ENCODE measurements around the gene DOCK9. TPM values are rescaled to one million over a fixed set of nuclear protein-coding genes. Genes with fewer than 3 reads are reported as not detected.

The DOCK9 gene
- polyA plus RNA-seq, 1 of the 3 experiments (the other 2 are of a cell fraction) = 16.6 TPM

DNA sequence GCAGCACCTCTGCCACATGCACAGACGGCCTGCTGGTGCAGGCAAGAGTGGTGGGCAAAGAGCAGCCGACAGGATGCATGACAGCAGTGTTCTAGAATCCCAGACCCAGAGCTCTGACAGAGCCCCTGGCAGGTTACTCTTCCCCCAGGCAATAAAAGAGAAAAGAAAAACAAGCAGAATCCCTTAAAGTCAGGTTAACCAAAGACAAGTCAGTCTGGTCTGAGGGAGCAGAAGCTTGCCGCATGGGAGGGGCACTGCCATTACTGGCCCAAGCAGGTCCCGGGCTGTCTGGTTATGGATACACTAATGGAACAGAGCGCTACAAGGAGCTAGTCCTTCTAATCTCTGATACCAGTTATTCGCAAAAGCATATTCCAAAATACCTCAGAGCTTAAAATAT lies 36.1 kb upstream of the DOCK9 start:
- DNase-seq = no peak
- Histone ChIP-seq H2AFZ (ENCODE audit: low read depth) (no peak overlapping the region), H3K4me1 (ENCODE audit: control insufficient read depth in 1 of 2, insufficient read depth in 2 of 2, low read depth in 1 of 2, low read length in 1 of 2) (peaks cover 0 to 6% of the 10 kb centered on the region in 2 experiments; a peak in 2 of 4 replicates), H3K4me2 (no peak overlapping the region), H3K27me3 (ENCODE audit: insufficient read depth) (no peaks in the 10 kb centered on the region), H4K20me1 (ENCODE audit: insufficient read depth) (no peaks in the 10 kb centered on the region), H3K9ac (no peak overlapping the region), H3K9me2 (no peaks in the 10 kb centered on the region), H3K36me3 (replicated peaks in 1 of 2; ENCODE audit: control insufficient read depth in 1 of 2, insufficient read depth in 2 of 2, low read length in 1 of 2) (no peaks in the 10 kb centered on the region), H3K79me2 (ENCODE audit: insufficient read depth) (no peaks in the 10 kb centered on the region), H3K27ac (ENCODE audit: low read depth in 2 of 2, low read length in 1 of 2) (no peak overlapping the region), H3K9me3 (no peaks in the 10 kb centered on the region), H3F3A (replicated peaks; ENCODE audit: insufficient read depth) (peaks cover 10% of the 10 kb centered on the region), H3K4me3 (ENCODE audit: low read depth in 2 of 2, low read length in 1 of 2) (no peak overlapping the region)
- ChIA-PET CTCF (no interaction called here), POLR2A (no interaction called here)
- WGBS (ENCODE audit: low lambda C conversion rate) = 86% methylated on average over 6 of the region's 6 CpGs
- TF ChIP-seq TAF1 (IDR thresholded peaks at IDR 0.05; ENCODE audit: borderline replicate concordance, low read depth, low read length) = no peak
- TF ChIP-seq, protein P1, sequence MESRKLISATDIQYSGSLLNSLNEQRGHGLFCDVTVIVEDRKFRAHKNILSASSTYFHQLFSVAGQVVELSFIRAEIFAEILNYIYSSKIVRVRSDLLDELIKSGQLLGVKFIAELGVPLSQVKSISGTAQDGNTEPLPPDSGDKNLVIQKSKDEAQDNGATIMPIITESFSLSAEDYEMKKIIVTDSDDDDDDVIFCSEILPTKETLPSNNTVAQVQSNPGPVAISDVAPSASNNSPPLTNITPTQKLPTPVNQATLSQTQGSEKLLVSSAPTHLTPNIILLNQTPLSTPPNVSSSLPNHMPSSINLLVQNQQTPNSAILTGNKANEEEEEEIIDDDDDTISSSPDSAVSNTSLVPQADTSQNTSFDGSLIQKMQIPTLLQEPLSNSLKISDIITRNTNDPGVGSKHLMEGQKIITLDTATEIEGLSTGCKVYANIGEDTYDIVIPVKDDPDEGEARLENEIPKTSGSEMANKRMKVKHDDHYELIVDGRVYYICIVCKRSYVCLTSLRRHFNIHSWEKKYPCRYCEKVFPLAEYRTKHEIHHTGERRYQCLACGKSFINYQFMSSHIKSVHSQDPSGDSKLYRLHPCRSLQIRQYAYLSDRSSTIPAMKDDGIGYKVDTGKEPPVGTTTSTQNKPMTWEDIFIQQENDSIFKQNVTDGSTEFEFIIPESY (IDR thresholded peaks at IDR 0.05; ENCODE audit: borderline replicate concordance, low read depth) = no peak
- no peak for TF ChIP-seq FOXJ3 (CRISPR knock-in tag; IDR thresholded peaks at IDR 0.05)
- TF ChIP-seq, protein P2, sequence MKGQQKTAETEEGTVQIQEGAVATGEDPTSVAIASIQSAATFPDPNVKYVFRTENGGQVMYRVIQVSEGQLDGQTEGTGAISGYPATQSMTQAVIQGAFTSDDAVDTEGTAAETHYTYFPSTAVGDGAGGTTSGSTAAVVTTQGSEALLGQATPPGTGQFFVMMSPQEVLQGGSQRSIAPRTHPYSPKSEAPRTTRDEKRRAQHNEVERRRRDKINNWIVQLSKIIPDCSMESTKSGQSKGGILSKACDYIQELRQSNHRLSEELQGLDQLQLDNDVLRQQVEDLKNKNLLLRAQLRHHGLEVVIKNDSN (IDR thresholded peaks at IDR 0.05; ENCODE audit: borderline replicate concordance, low read depth) = no peak
- no peak for TF ChIP-seq NFIC (IDR thresholded peaks at IDR 0.05; ENCODE audit: borderline replicate concordance)
- TF ChIP-seq NRF1 (IDR thresholded peaks at IDR 0.05; ENCODE audit: low read depth, low read length) = no peak
- TF ChIP-seq, protein P3, sequence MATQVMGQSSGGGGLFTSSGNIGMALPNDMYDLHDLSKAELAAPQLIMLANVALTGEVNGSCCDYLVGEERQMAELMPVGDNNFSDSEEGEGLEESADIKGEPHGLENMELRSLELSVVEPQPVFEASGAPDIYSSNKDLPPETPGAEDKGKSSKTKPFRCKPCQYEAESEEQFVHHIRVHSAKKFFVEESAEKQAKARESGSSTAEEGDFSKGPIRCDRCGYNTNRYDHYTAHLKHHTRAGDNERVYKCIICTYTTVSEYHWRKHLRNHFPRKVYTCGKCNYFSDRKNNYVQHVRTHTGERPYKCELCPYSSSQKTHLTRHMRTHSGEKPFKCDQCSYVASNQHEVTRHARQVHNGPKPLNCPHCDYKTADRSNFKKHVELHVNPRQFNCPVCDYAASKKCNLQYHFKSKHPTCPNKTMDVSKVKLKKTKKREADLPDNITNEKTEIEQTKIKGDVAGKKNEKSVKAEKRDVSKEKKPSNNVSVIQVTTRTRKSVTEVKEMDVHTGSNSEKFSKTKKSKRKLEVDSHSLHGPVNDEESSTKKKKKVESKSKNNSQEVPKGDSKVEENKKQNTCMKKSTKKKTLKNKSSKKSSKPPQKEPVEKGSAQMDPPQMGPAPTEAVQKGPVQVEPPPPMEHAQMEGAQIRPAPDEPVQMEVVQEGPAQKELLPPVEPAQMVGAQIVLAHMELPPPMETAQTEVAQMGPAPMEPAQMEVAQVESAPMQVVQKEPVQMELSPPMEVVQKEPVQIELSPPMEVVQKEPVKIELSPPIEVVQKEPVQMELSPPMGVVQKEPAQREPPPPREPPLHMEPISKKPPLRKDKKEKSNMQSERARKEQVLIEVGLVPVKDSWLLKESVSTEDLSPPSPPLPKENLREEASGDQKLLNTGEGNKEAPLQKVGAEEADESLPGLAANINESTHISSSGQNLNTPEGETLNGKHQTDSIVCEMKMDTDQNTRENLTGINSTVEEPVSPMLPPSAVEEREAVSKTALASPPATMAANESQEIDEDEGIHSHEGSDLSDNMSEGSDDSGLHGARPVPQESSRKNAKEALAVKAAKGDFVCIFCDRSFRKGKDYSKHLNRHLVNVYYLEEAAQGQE (IDR thresholded peaks at IDR 0.05; ENCODE audit: low read depth, low read length) = no peak
- TF ChIP-seq RXRA (IDR thresholded peaks at IDR 0.05; ENCODE audit: borderline replicate concordance, low read depth) = no peak
- no peak for TF ChIP-seq TEAD4 (IDR thresholded peaks at IDR 0.05; ENCODE audit: borderline replicate concordance, insufficient read depth)
- TF ChIP-seq YY1 (IDR thresholded peaks at IDR 0.05; ENCODE audit: low read depth) = no peak
- no peak for TF ChIP-seq EP300 (IDR thresholded peaks at IDR 0.05; ENCODE audit: borderline replicate concordance in 1 of 2, low read depth in 1 of 2, low read length in 1 of 2)
- TF ChIP-seq, protein P4, sequence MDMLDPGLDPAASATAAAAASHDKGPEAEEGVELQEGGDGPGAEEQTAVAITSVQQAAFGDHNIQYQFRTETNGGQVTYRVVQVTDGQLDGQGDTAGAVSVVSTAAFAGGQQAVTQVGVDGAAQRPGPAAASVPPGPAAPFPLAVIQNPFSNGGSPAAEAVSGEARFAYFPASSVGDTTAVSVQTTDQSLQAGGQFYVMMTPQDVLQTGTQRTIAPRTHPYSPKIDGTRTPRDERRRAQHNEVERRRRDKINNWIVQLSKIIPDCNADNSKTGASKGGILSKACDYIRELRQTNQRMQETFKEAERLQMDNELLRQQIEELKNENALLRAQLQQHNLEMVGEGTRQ (IDR thresholded peaks at IDR 0.05; ENCODE audit: borderline replicate concordance, low read depth, low read length) = no peak
- no peak for TF ChIP-seq RFX5 (IDR thresholded peaks at IDR 0.05; ENCODE audit: low read length)
- TF ChIP-seq, protein P5, sequence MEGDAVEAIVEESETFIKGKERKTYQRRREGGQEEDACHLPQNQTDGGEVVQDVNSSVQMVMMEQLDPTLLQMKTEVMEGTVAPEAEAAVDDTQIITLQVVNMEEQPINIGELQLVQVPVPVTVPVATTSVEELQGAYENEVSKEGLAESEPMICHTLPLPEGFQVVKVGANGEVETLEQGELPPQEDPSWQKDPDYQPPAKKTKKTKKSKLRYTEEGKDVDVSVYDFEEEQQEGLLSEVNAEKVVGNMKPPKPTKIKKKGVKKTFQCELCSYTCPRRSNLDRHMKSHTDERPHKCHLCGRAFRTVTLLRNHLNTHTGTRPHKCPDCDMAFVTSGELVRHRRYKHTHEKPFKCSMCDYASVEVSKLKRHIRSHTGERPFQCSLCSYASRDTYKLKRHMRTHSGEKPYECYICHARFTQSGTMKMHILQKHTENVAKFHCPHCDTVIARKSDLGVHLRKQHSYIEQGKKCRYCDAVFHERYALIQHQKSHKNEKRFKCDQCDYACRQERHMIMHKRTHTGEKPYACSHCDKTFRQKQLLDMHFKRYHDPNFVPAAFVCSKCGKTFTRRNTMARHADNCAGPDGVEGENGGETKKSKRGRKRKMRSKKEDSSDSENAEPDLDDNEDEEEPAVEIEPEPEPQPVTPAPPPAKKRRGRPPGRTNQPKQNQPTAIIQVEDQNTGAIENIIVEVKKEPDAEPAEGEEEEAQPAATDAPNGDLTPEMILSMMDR (IDR thresholded peaks at IDR 0.05) = no peak
- TF ChIP-seq FOXM1 (IDR thresholded peaks at IDR 0.05; ENCODE audit: low read depth) = no peak

All from SK-N-SH (cell line).